ENCODE results near the gene DNAJC21.

DNAJC21 gene

GRCh38 chr5:34982823-34983222 lies 53.5 kb downstream of the DNAJC21 start:
- no peak for DNase-seq (ENCODE audit: low spot score)

- DNase-seq (ENCODE audit: low spot score), result no peak
These were observed 57.6 kb downstream of the DNAJC21 start for GRCh38 chr5:34986965-34987364.

- no peak for DNase-seq (ENCODE audit: low spot score)
These were observed 62.3 kb downstream of the DNAJC21 start for GRCh38 chr5:34991486-34992238.

GRCh38 chr5:34993951-34994350 lies 64.6 kb downstream of the DNAJC21 start:
- no peak for DNase-seq (ENCODE audit: low spot score)

- DNase-seq (ENCODE audit: low spot score), result no peak
These were observed 66.9 kb downstream of the DNAJC21 start for GRCh38 chr5:34996261-34996660.

GRCh38 chr5:34998058-34998789 lies 68.9 kb downstream of the DNAJC21 start:
- DNase-seq (ENCODE audit: low spot score), result peak; percentile 24

- DNase-seq (ENCODE audit: low spot score), result no peak
These were observed 72.5 kb downstream of the DNAJC21 start for GRCh38 chr5:35001842-35002241.

- no peak for DNase-seq (ENCODE audit: low spot score)
These were observed 73.1 kb downstream of the DNAJC21 start for GRCh38 chr5:35002459-35002858.

- peak; percentile 79 for DNase-seq (ENCODE audit: low spot score)
These were observed 73.9 kb downstream of the DNAJC21 start for GRCh38 chr5:35003018-35003957.

- DNase-seq (ENCODE audit: low spot score), result no peak
These were observed 74.8 kb downstream of the DNAJC21 start for GRCh38 chr5:35004200-35004599.

- DNase-seq (ENCODE audit: low spot score), result no peak
These were observed 75.4 kb downstream of the DNAJC21 start for GRCh38 chr5:35004771-35005170.
